NT2/D1 (cell line): ENCODE measurements around the gene ARHGAP24.

Experiments used
- YY1 ChIP-seq: IDR thresholded peaks from 2 replicates; pipeline ENCODE4 v1.6.1; 2011; ENCODE audit not compliant: insufficient read length, insufficient read depth
- ZNF274 ChIP-seq: IDR thresholded peaks from 2 replicates; pipeline ENCODE4 v1.6.1; 2011; ENCODE audit warnings: mild to moderate bottlenecking, low read depth, low read length

DNA sequence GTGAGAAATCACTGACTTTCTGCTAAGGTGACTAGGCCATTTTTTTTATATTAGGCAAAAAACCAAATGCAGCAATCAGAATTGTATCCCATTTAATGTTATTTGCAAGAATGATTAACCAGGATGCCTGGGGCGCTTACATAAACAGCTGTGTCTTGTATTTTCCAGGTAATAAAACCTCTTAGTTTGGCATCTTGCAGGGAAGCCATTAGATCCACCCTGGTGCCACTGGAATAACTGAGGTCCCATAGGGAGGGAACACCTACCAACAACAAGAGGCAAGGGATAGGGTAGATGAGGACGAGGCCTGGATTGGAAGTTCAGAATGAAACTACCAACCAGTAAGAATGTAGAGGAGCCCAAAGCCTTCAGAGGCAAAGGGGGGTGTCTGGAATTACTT, 288.3 kb downstream of the ARHGAP24 start:
- TF ChIP-seq YY1 (no peak), ZNF274 (no peak)
